Inflammatory macrophage treated with lipopolysaccharide for 1 hour (primary cell): Measurements from ENCODE around the gene PLEKHA8.
A peak's percentile ranks its signal among the peaks of the same experiment; 100 is the strongest.

ENCODE experiments used
- DNase-seq, 2 donors: peaks; one replicate each; pipeline ENCODE4 v3.0.0-alpha.2; 2020 to 2022

PLEKHA8 gene

GRCh38 chr7:30172451-30172850 lies 144.2 kb downstream of the PLEKHA8 start:
- DNase-seq, result no peak

GRCh38 chr7:30173058-30173897 lies 145.1 kb downstream of the PLEKHA8 start:
- DNase-seq, result no peak

DNA sequence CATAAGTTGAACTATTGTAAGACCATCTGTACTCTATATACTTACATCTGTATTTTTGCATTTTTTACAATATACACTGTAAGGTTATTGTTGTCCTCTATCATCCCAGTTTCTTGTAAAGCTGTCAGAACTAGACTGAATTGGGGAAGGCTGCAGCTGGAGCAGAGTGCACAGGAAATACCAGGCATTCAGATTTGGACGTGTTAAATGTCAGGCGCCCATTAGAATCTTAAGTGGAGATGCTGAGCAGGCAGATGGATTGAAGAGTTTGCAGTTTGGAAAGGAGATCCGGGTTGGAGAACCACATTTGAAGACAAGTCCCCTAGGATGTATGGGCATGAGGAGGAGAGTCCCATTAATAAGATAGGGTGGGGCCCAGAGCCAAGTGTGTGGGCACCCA lies 147.0 kb downstream of the PLEKHA8 start:
- no peak for DNase-seq

DNA sequence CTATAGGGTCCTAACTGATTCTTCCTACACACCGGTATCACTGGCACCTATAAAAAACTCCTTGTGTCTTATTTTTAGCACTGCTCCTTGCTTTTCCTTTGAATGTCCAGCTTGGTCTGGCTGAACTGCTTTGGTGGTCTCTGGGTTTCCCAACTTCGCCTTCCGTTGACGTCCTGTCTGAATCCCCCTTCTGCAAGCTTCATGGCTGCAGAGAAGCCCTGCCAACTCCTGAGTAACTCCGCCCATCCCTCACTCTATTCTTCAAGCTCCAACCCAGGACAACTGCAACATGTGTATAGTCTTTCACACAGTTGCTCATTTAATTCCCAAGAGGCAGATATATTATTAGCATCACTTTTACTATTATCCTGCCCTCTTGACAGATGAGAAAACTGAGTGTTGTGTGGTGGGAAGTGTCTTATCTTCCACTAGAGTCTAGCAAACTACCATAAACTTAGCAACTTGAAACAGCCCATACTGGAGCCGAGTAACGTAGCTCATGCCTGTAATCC lies 147.5 kb downstream of the PLEKHA8 start:
- DNase-seq, result no peak

GRCh38 chr7:30176463-30177109 lies 148.4 kb downstream of the PLEKHA8 start:
- DNase-seq, result peak; percentile 88 to 99

GRCh38 chr7:30177186-30177585 lies 149.0 kb downstream of the PLEKHA8 start:
- DNase-seq, result no peak

- DNase-seq, result no peak
Observed at GRCh38 chr7:30177965-30178364, 149.8 kb downstream of the PLEKHA8 start.

DNA sequence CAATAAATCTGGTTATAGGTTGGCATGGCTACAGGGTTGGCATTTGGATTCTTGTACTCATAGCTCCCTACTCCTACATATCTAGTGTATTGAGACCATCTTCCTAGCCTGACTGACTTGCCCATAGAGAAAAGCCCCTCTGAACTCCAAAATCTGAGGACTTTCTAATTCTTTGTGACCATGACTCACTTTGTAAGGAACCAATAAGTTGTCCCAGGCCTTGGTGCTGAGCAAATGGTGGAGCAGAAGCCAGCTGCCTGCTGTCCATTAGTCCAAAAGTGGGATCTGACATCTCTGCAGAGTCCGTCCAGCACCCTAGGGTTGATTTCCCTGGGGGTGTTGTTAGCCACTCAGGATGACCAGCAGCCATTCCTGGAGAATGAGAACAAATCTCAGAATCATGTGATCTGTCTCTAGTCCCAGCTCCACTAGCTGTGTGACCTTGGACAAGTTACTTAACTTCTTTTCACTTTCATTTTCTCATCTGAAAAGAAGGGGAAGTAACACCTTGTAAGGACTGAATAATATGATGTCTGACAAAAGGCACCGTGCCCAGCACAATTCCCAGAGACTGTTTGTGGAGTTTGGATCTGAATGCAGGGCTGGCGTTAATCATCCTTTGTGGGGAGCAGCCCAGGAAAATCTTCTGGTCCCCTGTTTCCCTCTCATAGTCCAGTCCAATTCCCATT lies 150.7 kb downstream of the PLEKHA8 start:
- peak; percentile 54 to 85 for DNase-seq
